Thoracic aorta (tissue), 2 donors: Measurements from ENCODE around the gene PPL. TPM values are rescaled to one million over a fixed set of nuclear protein-coding genes. Genes with fewer than 3 reads are reported as not detected.

Experiments used
- ATAC-seq: fragments of 150-250 bp; one replicate; pipeline ENCODE4 v1.8.0; 2017; ENCODE audit warnings: low read depth; ENCODE audit not compliant: insufficient number of reproducible peaks, low FRiP score
- DNase-seq: peaks from one replicate; pipeline ENCODE4 v3.0.0-alpha.2; 2020; ENCODE audit warnings: low spot score
- H3K27ac ChIP-seq, 2 donors: fragments of 200-600 bp; sonication (generic); 1 replicate in 1 of 2; 2 replicates in 1 of 2; pipeline ENCODE4 v1.5.1; 2016; ENCODE audit warnings: mild to moderate bottlenecking in 2 of 2, moderate library complexity in 2 of 2
- H3K27me3 ChIP-seq: fragments of 200-600 bp; sonication (generic); replicated peaks from 2 replicates; pipeline ENCODE4 v1.6.0; 2016; ENCODE audit warnings: mild to moderate bottlenecking; ENCODE audit not compliant: insufficient read depth
- H3K36me3 ChIP-seq: fragments of 200-600 bp; sonication (generic); one replicate; pipeline ENCODE4 v1.5.1; 2016
- H3K4me1 ChIP-seq, 2 donors: fragments of 200-600 bp; sonication (generic); 1 replicate in 1 of 2; 2 replicates in 1 of 2; pipeline versions ENCODE4 v1.5.1 to v1.6.0; 2016; ENCODE audit warnings: low read depth in 2 of 2, mild to moderate bottlenecking in 1 of 2; ENCODE audit not compliant: control insufficient read depth in 1 of 2
- H3K4me3 ChIP-seq: fragments of 200-600 bp; sonication (generic); 2 replicates; pipeline ENCODE4 v1.5.1; 2016; ENCODE audit warnings: mild to moderate bottlenecking
- H3K9me3 ChIP-seq: fragments of 200-600 bp; sonication (generic); 2 replicates; pipeline ENCODE4 v1.5.1; 2016
- total RNA-seq, 2 donors: library from RNA; depleted of rRNA; stranded (reverse); fragments of >200 nt; gene quantifications; one replicate each; pipeline versions ENCODE4 v1.1.0 to v1.2.3, GENCODE V29; 2016
- TF ChIP-seq, protein P1 (sequence below): fragments of 200-600 bp; sonication (generic); IDR thresholded peaks from one replicate; pipeline ENCODE4 v1.5.1; 2019; ENCODE audit warnings: antibody characterized with exemption

The PPL gene
- total RNA-seq, 2 donors from 2014 or later: 22.6 to 28.8 TPM

DNA sequence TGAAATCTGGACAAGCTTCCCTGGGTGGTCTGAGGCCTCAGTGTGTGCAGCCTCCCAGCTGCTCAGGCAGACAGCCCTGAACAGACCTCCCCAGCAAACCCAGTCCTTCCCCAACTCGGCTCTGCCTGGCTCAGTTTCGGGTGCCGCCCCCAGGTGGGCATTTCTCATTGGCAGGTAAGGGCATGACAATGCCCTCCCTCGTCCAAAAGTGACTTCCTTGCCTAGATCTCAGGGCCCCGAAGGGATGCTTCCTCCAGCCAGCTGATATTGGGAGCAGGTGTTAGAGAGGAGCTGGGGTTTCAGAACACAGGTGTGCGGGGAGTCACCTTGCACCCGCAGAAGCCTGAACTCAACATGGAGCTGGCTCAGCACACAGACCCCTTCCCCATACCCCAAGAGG, 3.8 kb upstream of the PPL start:
- ATAC-seq: no peak
- Histone ChIP-seq H3K9me3 (no peaks in the 10 kb centered on the region), H3K4me3 (no peak overlapping the region), H3K27me3 (no peaks in the 10 kb centered on the region), H3K4me1 (peaks cover 41 to 52% of the 10 kb centered on the region in 2 donors), H3K27ac (peak overlapping the region in 1 of 2 donors; percentile 1), H3K36me3 (no peaks in the 10 kb centered on the region)
- no peak for DNase-seq
- TF ChIP-seq, protein P1, sequence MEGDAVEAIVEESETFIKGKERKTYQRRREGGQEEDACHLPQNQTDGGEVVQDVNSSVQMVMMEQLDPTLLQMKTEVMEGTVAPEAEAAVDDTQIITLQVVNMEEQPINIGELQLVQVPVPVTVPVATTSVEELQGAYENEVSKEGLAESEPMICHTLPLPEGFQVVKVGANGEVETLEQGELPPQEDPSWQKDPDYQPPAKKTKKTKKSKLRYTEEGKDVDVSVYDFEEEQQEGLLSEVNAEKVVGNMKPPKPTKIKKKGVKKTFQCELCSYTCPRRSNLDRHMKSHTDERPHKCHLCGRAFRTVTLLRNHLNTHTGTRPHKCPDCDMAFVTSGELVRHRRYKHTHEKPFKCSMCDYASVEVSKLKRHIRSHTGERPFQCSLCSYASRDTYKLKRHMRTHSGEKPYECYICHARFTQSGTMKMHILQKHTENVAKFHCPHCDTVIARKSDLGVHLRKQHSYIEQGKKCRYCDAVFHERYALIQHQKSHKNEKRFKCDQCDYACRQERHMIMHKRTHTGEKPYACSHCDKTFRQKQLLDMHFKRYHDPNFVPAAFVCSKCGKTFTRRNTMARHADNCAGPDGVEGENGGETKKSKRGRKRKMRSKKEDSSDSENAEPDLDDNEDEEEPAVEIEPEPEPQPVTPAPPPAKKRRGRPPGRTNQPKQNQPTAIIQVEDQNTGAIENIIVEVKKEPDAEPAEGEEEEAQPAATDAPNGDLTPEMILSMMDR: no peak

DNA sequence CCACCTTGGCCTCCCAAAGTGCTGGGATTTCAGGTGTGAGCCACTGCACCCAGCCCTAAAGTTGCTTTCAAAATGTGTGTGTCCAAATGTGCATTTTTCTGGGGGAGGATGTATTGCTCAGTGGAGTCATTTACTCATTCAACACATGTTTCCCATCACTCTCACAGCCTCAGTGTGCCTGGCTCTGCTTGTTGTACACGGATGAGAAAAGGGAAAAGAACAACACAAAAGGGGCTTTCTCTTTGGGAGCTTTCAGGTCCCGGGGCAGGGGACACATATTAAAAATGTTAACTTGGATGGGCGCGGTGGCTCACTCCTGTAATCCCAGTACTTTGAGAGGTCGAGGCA, 1.7 kb upstream of the PPL start:
- H3K27ac ChIP-seq: no peak overlapping the region

DNA sequence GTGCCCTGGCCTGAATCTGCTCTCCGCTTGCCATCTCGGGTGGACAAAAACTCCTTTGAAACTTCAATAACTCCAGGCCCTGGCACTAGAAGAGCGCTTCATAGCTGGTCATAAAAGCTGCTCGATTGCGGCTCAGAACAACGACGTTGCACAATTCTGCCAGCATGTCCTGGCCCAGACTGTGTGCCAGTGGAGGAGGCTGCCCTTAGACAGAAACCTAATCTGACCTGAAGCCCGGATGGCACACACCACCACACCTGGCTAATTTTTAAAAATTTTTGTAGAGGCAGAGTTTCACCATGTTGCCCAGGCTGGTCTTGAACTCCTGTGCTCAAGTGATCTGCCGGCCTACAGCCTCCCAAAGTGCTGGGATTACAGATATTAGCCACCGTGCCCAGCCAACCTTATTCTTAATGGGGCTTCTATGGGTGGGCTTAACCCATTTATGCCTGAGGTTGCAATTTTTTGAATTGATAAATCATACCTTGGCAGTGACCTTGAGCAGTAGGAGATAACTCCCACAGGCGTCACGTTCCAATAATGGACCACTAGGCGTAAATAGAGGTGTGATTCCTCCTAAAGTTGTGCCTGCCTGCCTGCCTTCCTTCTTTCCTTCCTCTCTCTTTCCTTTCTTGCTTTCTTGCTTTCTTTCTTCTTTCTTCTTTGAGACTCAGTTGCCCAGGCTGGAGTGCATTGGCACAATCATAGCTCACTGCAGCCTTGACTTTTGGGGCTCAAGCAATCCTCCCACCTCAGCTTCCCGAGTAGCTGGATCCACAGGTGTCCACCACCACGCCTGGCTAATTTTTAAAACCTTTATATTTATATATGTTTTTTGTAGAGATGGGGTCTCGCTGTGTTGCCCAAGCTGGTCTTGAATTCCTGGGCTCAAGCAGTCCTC, 1.1 kb upstream of the PPL start:
- DNase-seq (no peak), ATAC-seq (no peak)
- H3K4me1 ChIP-seq: peaks cover 30 to 50% of the 10 kb centered on the region in 2 donors
- no peaks in the 10 kb centered on the region for H3K9me3 ChIP-seq
- H3K27me3 ChIP-seq: no peaks in the 10 kb centered on the region
- H3K27ac ChIP-seq: peak overlapping the region; percentile 31 to 52
- no peak overlapping the region for H3K4me3 ChIP-seq
- TF ChIP-seq, protein P1: no peak
- no peaks in the 10 kb centered on the region for H3K36me3 ChIP-seq

More for the DNA sequence above, 1.7 kb upstream of the PPL start:
- no peak for DNase-seq
- Histone ChIP-seq H3K27me3 (no peaks in the 10 kb centered on the region), H3K9me3 (no peaks in the 10 kb centered on the region), H3K4me3 (no peak overlapping the region), H3K36me3 (no peaks in the 10 kb centered on the region), H3K4me1 (peaks cover 34 to 55% of the 10 kb centered on the region in 2 donors)
- TF ChIP-seq, protein P1: no peak
- no peak for ATAC-seq

DNA sequence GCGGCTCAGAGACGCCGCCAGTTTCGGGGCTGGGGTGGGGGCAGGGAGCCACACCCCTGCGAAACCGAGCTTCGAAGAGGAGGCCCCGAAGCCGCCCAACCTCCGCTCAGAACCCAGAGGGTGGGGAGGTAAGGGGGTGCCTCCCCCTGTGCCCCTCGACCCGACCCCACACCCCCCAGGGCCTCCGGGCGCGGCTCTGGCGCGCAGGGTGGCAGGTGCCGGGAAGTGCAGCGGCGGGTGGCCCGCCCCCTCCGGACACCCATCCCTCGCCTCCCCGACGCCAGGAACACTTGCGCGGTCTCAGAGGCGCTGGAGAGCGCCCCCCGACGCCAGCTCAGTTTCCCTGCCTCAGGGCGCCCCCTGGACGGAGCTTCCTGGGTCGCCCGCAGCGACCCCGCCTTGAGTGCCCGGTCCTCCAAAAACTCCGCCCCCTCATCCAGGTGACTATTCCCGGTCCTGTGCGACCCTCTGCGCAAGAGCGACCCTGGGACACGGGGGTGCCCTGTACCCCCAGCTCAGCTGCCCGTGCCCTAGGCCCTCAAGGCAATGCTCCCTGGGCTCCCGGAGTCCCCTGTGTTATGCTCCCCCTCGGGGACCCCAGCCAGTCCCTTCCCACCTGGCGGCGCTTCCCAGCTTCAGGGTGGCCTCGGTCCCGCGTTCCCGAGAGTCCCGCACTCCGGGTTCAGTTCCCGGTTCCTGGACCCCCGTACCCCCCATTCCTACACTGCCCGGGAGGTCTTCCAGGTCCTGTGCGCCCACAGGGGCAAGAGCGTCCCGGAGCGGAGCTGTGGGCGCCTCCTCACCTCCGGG, 562 bp downstream of the PPL start:
- no peak for DNase-seq
- peaks cover 22 to 39% of the 10 kb centered on the region in 2 donors for H3K4me1 ChIP-seq

More for the DNA sequence above, 562 bp downstream of the PPL start:
- Histone ChIP-seq H3K27me3 (no peaks in the 10 kb centered on the region), H3K36me3 (no peaks in the 10 kb centered on the region), H3K4me3 (peak overlapping the region; percentile 80), H3K27ac (peak overlapping the region in 1 of 2 donors; percentile 45), H3K9me3 (no peaks in the 10 kb centered on the region)
- no peak for ATAC-seq
- TF ChIP-seq, protein P1: peak; percentile 29
